NCI-H2171 treated with DMSO at 0.1 percent for 48 hours (cell line): ENCODE measurements around the gene WDR88.
"Not testable (repeated sequence)": the region's sequence is repeated elsewhere in the genome, so short reads cannot be mapped to it uniquely, and the experiment has no call there.

ENCODE experiments used
- DNase-seq: peaks from one replicate; lab custom pipeline; 2025; lab: John Stamatoyannopoulos, UW

Gene WDR88

GRCh38 chr19:33211794-33212435 lies 80.0 kb downstream of the WDR88 start:
- no peak for DNase-seq

GRCh38 chr19:33212436-33213172 lies 80.7 kb downstream of the WDR88 start:
- no peak for DNase-seq

GRCh38 chr19:33214596-33214995 lies 82.7 kb downstream of the WDR88 start:
- DNase-seq = no peak

GRCh38 chr19:33215438-33216197 lies 83.7 kb downstream of the WDR88 start:
- no peak for DNase-seq

- DNase-seq = no peak
These were observed 84.4 kb downstream of the WDR88 start for GRCh38 chr19:33216198-33216830.

- no peak for DNase-seq
These were observed 86.0 kb downstream of the WDR88 start for GRCh38 chr19:33217881-33218280.

GRCh38 chr19:33219261-33219815 lies 87.4 kb downstream of the WDR88 start:
- DNase-seq = no peak

- DNase-seq = no peak
These were observed 88.2 kb downstream of the WDR88 start for GRCh38 chr19:33220115-33220514.

GRCh38 chr19:33220735-33221134 lies 88.8 kb downstream of the WDR88 start:
- DNase-seq = no peak

GRCh38 chr19:33221638-33222037 lies 89.7 kb downstream of the WDR88 start:
- DNase-seq = no peak

- DNase-seq = not testable (repeated sequence)
These were observed 90.3 kb downstream of the WDR88 start for GRCh38 chr19:33222255-33222654.

GRCh38 chr19:33224694-33225457 lies 93.0 kb downstream of the WDR88 start:
- no peak for DNase-seq
